Adrenal gland (tissue), 5 donors: ENCODE data around the gene PTPRN2.

Experiments
- CTCF ChIP-seq, 6 experiments: fragments of 450-650 bp in 4 of 6; fragments of 200-600 bp in 2 of 6; sonication (generic) in 1 of 6; IDR thresholded peaks; 1 replicate in 5 of 6; 2 replicates in 1 of 6; pipeline versions ENCODE4 v1.5.1 to v1.8.0; 2016 to 2021; ENCODE audit warnings: antibody characterized with exemption in 6 of 6, mild to moderate bottlenecking in 2 of 6, moderate library complexity in 1 of 6
- POLR2A ChIP-seq, 2 donors: fragments of 450-650 bp; IDR thresholded peaks; one replicate each; pipeline ENCODE4 v1.6.1; 2017; ENCODE audit warnings: antibody characterized with exemption in 2 of 2, mild to moderate bottlenecking in 2 of 2, moderate library complexity in 1 of 2
- donor health status: DM: no; HTN: no; CAD: no.

- TF ChIP-seq CTCF (IDR thresholded peaks at IDR 0.05) (no peak), POLR2A (IDR thresholded peaks at IDR 0.05) (no peak)
Observed at GRCh38 chr7:158583810-158584209, 3.8 kb downstream of the PTPRN2 start.
